NB4 (cell line): ENCODE results near the gene MESP2.

Experiments
- POLR2A ChIP-seq: IDR thresholded peaks from 2 replicates; pipeline ENCODE4 v1.6.1; 2011; ENCODE audit warnings: mild to moderate bottlenecking; ENCODE audit not compliant: insufficient read length; ENCODE audit errors: extremely low read depth
- TF ChIP-seq, protein P1 (sequence below): IDR thresholded peaks from one replicate; pipeline ENCODE4 v1.5.1; 2012; ENCODE audit warnings: low read depth, low read length

DNA sequence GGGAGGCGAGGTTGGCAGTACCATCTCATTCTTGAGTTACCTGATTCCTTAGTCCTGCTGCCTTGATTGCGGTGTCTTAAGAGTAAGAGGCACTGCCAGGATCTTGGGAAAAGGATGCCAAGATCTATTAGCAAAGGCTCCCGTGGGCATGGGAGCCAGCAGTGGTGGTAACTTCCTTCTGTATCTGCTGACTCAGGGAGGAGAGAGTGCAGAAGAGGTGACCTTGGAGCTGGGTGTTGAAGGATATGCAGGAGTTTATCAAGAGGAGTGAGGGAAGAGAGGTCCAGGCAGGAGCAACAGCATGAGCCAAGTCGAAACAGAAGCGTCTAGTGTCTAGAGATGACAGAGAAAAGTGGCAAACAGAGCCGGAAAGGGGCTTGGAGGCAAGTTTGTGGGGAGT lies 4.5 kb downstream of the MESP2 start:
- TF ChIP-seq, protein P1, sequence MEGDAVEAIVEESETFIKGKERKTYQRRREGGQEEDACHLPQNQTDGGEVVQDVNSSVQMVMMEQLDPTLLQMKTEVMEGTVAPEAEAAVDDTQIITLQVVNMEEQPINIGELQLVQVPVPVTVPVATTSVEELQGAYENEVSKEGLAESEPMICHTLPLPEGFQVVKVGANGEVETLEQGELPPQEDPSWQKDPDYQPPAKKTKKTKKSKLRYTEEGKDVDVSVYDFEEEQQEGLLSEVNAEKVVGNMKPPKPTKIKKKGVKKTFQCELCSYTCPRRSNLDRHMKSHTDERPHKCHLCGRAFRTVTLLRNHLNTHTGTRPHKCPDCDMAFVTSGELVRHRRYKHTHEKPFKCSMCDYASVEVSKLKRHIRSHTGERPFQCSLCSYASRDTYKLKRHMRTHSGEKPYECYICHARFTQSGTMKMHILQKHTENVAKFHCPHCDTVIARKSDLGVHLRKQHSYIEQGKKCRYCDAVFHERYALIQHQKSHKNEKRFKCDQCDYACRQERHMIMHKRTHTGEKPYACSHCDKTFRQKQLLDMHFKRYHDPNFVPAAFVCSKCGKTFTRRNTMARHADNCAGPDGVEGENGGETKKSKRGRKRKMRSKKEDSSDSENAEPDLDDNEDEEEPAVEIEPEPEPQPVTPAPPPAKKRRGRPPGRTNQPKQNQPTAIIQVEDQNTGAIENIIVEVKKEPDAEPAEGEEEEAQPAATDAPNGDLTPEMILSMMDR: no peak
- no peak for TF ChIP-seq POLR2A
